GM23248 (cell line): ENCODE results near the gene RASSF1.

ENCODE experiments used
- EZH2 ChIP-seq: fragments of 200-600 bp; sonication (generic); IDR thresholded peaks from 2 replicates; pipeline ENCODE4 v1.6.1; 2018; ENCODE audit warnings: antibody characterized with exemption, mild to moderate bottlenecking; ENCODE audit not compliant: insufficient read depth, poor library complexity, severe bottlenecking
- EZH2phosphoT487 ChIP-seq: fragments of 200-600 bp; sonication (generic); IDR thresholded peaks from 2 replicates; pipeline ENCODE4 v1.6.1; 2018; ENCODE audit warnings: antibody characterized with exemption, moderate library complexity, mild to moderate bottlenecking, low read depth; ENCODE audit not compliant: insufficient read depth

- TF ChIP-seq EZH2phosphoT487 (no peak), EZH2 (no peak)
Observed at GRCh38 chr3:50385754-50386153, 45.1 kb upstream of the RASSF1 start.
